ENCODE results near the gene DTX3L.

The DTX3L gene

DNA sequence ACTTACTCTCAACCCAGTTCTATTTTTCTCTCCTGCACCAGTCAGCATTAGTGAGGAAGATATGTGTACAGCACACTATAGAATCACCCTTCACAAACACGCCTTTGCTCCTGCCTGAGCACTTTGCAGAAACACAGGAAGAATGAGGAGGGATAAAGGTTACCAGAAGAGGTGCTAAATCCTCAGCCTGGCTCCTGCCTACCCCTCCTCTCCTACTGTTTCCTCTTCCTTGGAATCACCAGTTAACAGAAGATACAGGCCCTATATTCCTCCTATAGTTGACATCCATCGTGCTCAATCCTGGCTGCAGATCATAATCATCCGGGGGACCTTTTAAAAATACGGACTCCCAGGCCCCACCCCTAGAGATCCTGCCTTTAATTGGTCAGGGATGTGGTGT is 42.2 kb downstream of the DTX3L start:
- DNase-seq (ENCODE audit: low read depth in 2 of 2) = no peak

GRCh38 chr3:122608916-122609315 is 44.8 kb downstream of the DTX3L start:
- DNase-seq (ENCODE audit: low read depth in 2 of 2) = no peak

DNA sequence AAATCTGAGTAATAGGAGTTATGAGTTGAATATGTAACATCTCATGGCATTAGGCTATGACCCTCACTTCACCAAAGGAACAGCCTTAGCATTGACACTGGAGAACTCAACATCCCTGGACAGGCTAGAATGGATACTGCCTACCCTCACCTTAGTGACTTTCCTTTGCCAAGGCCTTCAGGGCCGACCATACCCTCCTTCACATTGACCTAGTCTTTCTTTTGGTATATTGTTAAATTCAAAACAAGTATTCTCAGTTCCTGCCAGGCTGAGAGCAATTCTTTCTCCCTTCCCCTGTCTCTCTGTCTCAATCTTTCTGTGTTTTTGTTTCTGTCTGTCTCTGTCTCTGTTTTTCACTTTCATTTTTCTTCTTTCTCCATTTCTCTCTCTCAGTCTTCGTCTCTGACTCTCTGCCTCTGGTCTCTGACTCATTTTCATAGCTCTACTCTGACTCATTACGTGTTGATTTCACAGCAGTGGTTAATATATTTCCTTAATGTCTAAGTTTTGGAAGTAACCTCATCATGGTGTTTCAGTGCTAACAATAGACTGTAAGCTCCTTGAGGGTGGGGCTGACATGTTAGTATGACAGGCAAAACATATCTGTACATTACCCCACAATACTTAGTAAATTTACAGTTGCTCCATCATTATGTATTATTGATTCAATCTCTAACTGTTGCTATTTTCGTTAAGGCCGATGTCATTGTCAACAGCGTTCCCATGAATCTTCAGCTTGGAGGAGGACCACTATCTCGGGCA is 45.8 kb downstream of the DTX3L start:
- DNase-seq (ENCODE audit: low read depth in 2 of 2) = no peak

DNA sequence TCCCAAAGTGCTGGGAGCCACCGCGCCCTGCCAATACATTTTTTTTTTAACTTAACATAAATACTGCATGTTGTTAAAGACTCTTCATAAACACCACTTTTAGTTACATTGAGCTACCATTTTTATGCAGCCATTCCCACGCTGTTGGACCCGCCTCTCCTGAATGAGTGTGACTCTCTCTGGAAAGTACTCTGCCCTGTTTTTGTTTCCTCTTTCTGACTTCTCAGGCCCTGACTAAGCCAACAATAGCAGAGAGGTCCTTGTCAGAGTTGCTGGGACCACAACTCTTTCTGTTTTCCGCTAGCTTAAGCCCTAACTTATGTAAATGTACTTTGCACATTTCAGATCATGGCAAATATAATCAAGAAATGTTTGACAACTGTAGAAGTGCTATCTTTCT is 48.6 kb downstream of the DTX3L start:
- no peak for DNase-seq (ENCODE audit: low read depth in 2 of 2)

DNA sequence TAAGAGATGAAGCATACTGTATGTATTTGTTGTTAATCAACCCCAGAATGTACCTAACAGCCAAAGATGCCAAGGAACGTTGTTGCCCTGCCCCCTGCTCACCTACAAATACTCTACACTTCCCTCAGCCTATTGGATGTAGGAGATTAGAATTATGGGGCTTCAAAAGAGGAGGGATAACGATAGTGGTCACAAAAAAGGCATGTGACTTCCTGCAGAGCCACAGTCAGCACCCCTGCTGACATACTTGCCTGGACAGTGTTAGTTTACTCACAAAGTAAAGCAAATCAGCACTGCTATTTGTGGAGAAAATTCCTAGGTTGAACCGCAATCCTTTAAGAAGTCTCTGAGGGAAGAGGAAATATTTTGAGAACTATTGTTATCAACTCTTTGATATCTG is 51.2 kb downstream of the DTX3L start:
- DNase-seq (ENCODE audit: low read depth in 2 of 2) = no peak

GRCh38 chr3:122618614-122619013 is 54.5 kb downstream of the DTX3L start:
- no peak for DNase-seq (ENCODE audit: low read depth in 2 of 2)

- DNase-seq (ENCODE audit: low read depth in 2 of 2) = no peak
Observed at GRCh38 chr3:122619040-122619439, 54.9 kb downstream of the DTX3L start.

- DNase-seq (ENCODE audit: low read depth in 2 of 2) = no peak
Observed at GRCh38 chr3:122620399-122620798, 56.3 kb downstream of the DTX3L start.

- no peak for DNase-seq (ENCODE audit: low read depth in 2 of 2)
Observed at GRCh38 chr3:122621112-122621511, 57.0 kb downstream of the DTX3L start.

DNA sequence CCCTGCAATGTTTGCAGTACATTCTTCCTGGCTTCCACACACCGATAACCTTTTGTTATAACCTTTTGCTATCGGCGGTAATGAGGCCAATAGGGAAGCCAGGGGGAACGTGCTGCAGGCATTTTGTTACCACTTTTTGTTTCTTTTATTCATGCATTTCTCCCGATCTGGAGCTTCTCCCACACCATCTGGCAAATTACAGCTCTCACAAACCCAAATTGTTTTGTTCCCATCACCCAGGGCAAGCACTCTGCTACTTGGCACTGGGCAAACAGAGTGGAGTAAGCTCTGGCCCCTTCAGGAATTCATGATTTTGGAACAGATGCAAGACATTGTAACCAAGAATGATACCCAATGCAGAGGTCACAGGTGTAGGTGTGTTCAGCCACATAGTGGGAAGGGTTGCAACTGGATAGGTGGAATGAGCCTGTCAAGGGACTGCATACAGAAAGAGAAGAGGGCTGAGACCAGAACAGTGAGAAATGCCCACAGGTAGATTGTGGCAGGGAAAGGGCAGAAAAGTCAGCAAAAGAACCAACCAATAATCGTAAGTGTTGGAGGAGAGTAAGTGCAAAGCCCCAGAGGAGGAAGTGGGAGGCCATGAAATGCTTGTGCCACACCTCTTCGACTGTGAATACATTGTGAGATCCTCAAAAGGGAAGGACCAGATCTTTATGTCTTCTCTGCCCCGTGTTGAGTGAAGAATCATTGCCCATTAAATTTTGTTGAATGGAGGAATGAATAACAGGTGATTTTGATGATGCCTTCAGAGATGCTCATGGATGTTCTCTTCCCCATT is 59.1 kb downstream of the DTX3L start:
- DNase-seq (ENCODE audit: low read depth in 2 of 2) = no peak
